GM18498 (cell line): ENCODE results near the gene CCKAR.

Experiments
- ATAC-seq: cut with Tn5 transposase; IDR thresholded peaks from one replicate; pipeline ENCODE4 v1.9.1; 2021; ENCODE audit warnings: mild to moderate bottlenecking, moderate library complexity; ENCODE audit not compliant: unreplicated experiment

Gene CCKAR

DNA sequence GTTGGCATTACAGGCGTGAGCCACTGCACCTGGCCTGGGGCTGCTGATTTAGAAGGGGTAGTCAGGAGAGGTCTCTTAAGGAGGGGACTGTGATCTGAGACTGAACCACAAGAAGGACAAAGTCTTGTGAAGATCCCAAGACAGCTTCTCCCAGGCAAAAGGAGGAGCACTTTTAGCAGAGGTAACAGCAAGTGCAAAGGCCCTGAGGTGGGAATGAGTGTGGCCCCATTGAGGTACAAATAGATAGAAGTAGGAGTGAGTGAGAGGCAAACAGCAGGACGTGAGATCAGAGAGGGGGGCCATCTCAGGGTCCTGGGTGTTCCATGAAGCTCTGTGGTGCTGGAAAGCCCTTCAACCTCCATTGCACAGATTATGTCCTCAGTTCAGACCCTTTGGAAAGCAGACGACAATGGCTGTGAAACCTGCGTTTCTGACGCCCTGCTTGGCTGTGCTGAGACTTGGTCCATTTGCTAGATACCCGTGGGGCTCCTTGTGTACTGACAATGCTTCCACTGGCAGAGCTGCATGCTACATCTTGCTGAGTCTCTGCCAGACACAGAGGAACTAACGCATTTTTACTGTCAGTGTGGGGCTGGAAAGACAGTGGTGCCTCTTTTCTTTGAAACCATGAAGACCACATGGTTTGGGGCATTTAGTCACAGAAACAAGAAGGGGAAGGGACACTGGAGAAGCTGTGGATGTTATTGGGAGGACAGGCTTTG, 1.3 kb upstream of the CCKAR start:
- no peak for ATAC-seq

GRCh38 chr4:26490960-26491284, 638 bp upstream of the CCKAR start:
- ATAC-seq = no peak

GRCh38 chr4:26489101-26489985, 941 bp downstream of the CCKAR start:
- ATAC-seq = no peak

- ATAC-seq = no peak
Measured at GRCh38 chr4:26485684-26486083, 4.6 kb downstream of the CCKAR start.

DNA sequence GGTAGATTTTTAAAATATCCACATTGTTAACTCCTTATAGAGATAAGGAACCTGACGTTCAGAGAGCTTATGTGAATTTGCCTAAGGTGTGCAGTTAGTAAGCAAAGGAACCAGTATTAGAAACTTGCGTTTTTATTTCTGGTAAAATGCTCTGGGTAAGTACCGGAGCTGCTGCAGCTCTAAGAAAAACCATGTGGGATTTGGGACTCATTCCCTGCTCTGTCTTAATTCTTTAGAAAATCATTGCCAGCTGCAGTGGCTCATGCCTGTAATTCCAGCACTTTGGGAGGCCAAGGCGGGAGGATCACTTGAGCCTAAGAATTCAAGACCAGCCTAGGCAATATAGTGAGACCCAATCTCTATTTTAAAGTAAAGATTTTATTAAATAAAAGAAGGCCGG, 5.8 kb downstream of the CCKAR start:
- no peak for ATAC-seq

DNA sequence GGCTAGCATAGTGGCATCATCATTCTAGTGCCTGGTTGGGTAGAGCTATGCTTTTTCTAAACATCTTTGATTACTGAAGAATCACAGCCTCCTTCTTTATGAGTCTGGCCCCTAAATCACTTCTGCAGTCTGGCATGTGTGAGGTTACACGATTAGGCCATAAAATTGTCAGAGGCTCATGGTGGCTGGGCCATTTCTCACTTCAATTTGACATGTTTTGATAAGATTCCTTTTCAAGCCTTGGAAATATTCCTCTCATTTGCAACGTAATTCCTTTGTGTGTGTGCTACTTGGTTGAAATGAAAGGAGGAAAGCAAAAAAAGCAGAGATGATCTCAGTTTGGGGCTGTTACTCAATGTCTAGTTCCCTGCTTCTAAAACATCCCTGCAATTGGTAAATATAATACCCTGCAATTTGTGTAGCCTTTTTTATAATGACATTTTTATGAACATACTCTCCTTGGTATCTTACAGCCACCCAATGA, 6.2 kb downstream of the CCKAR start:
- no peak for ATAC-seq

DNA sequence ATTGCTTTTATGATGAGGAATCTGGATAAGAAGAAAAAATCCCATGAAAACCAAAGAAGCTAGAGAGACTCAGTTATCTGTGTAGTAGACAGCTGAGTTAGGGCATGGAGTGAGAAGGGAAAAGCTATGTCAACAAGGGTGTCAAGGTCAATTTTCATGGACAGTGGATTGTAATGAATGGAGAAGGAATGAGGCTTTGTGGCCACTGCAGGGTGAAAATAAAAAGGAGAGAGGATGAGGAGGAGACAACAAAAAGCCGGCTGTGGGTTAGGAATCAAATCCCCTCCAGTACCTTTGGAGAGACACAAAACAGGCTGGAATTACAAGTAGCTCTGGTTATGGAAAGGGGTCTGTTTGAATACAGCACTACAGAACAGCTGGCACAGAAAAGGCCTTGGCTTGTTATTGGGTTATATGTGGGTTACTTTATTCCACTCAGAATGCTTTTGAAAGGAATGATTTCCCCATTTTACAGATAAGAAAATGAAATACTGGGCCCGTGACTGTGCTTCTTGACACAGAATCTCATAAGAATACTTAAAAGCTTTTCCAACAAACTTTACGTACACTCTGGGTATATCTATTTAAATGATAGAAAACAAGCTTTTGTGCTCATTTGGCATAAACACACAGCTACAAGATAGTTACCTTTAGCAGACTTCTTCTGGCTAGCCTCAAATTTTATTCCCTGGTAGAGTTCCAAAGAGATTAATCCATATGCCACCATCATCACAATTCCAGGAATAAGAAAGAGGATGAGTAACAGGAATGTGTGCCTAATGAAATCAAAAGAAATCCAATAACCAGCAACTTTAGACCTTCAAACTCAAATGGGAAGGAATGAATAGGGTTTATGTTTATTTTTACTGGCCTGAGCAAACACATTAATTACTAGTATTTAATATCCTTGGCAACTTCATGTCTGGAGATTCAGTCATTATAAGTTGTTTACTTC, 7.5 kb downstream of the CCKAR start:
- no peak for ATAC-seq

DNA sequence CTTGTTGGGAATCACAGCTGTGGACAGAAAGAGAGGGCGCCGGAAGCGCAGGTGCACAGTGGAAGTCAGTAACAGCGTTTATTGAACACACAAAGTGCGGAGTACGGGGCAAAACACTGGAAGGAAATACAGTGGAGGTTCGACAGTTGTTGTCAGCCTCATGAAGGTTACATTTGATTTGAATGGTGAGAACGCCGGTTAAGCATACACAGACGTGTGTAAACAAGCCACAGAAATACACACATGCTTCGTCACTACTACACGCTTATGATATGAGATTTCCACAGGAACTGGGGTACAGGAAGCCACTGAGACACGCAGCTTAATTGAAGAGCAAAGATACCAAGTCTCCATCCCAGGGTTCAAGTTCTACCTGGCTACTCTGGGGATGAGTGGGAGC, 12.0 kb downstream of the CCKAR start:
- ATAC-seq = no peak

GRCh38 chr4:26476545-26476944, 13.7 kb downstream of the CCKAR start:
- ATAC-seq = no peak

GRCh38 chr4:26475716-26476115, 14.6 kb downstream of the CCKAR start:
- no peak for ATAC-seq

DNA sequence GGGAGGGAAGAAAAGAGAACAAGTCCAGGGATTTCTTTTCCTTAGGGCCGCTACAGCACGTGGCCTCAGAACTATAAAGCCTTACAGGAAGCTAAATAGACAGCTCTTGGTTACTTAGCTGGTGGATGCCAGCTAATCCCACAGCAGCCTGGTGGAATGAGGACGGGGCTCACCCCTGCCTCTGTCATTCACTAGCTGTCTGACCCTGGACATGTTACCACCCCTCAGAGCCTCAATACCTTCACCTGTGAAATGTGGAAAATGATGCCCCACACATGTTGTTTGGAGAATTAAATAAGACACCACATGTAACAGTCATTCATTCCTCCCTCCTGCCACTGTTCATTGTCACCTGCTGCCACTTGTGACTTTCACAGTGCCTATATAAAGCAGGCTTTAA, 15.7 kb downstream of the CCKAR start:
- ATAC-seq = no peak

- no peak for ATAC-seq
Measured at GRCh38 chr4:26473893-26474292, 16.4 kb downstream of the CCKAR start.

- no peak for ATAC-seq
Measured at GRCh38 chr4:26471890-26472289, 18.4 kb downstream of the CCKAR start.

DNA sequence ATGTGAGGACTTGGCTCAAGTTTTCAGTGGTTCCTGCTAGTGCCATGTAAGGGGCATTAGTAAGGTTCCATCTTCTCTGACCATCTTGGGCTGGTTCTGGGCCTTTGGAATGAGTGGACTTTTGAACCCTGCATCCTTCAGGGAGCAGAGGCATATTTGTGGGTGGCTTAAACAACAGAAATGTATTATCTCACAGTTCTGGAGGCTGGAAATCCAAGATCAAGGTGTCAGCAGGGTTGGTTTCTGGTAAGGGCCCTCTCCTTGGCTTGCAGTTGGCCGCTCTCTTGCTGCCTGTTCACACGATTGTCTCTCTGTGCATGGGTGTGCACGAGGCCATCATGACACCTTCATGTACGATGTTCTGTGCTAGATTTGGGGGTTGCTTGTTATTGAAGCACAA, 21.3 kb downstream of the CCKAR start:
- ATAC-seq = no peak

GRCh38 chr4:26468283-26468949, 21.9 kb downstream of the CCKAR start:
- no peak for ATAC-seq

GRCh38 chr4:26467724-26468123, 22.6 kb downstream of the CCKAR start:
- ATAC-seq = no peak

GRCh38 chr4:26466578-26467270, 23.6 kb downstream of the CCKAR start:
- ATAC-seq = no peak

GRCh38 chr4:26464420-26465095, 25.7 kb downstream of the CCKAR start:
- ATAC-seq = no peak

- no peak for ATAC-seq
Measured at GRCh38 chr4:26463386-26463785, 26.9 kb downstream of the CCKAR start.
